Measurements from ENCODE around the gene RHOB. TPM values are rescaled to one million over a fixed set of nuclear protein-coding genes. Genes with fewer than 3 reads are reported as not detected.

Gene RHOB
- total RNA-seq, 1 donor, result 161 TPM

- H3K79me2 ChIP-seq (ENCODE audit: insufficient read depth, low read length), result no peaks in the 10 kb centered on the region
- H3K4me1 ChIP-seq (ENCODE audit: insufficient read depth, low read length), result no peaks in the 10 kb centered on the region
- H2AFZ ChIP-seq (ENCODE audit: low read length), result no peak overlapping the region
- no peaks in the 10 kb centered on the region for H3K27me3 ChIP-seq (ENCODE audit: insufficient read depth, low read length)
- H3K9me3 ChIP-seq (ENCODE audit: low read depth, low read length), result no peaks in the 10 kb centered on the region
- H3K36me3 ChIP-seq (ENCODE audit: insufficient read depth, low read length), result no peaks in the 10 kb centered on the region
- TF ChIP-seq, protein P1, sequence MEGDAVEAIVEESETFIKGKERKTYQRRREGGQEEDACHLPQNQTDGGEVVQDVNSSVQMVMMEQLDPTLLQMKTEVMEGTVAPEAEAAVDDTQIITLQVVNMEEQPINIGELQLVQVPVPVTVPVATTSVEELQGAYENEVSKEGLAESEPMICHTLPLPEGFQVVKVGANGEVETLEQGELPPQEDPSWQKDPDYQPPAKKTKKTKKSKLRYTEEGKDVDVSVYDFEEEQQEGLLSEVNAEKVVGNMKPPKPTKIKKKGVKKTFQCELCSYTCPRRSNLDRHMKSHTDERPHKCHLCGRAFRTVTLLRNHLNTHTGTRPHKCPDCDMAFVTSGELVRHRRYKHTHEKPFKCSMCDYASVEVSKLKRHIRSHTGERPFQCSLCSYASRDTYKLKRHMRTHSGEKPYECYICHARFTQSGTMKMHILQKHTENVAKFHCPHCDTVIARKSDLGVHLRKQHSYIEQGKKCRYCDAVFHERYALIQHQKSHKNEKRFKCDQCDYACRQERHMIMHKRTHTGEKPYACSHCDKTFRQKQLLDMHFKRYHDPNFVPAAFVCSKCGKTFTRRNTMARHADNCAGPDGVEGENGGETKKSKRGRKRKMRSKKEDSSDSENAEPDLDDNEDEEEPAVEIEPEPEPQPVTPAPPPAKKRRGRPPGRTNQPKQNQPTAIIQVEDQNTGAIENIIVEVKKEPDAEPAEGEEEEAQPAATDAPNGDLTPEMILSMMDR (IDR thresholded peaks at IDR 0.05; ENCODE audit: extremely low read depth, low read depth, low read length), result no peak
- H3K4me3 ChIP-seq (ENCODE audit: insufficient read depth, low read length), result no peak overlapping the region
- no peak overlapping the region for H3K27ac ChIP-seq (ENCODE audit: low read depth, low read length)
- no peak overlapping the region for H3K4me2 ChIP-seq (ENCODE audit: insufficient read depth, low read length)
- DNase-seq (ENCODE audit: insufficient read length, low spot score, missing footprints), result no peak
- H4K20me1 ChIP-seq (ENCODE audit: insufficient read depth, low read length), result no peaks in the 10 kb centered on the region
These were observed 21.1 kb downstream of the RHOB start for GRCh38 chr2:20467789-20468548.

DNA sequence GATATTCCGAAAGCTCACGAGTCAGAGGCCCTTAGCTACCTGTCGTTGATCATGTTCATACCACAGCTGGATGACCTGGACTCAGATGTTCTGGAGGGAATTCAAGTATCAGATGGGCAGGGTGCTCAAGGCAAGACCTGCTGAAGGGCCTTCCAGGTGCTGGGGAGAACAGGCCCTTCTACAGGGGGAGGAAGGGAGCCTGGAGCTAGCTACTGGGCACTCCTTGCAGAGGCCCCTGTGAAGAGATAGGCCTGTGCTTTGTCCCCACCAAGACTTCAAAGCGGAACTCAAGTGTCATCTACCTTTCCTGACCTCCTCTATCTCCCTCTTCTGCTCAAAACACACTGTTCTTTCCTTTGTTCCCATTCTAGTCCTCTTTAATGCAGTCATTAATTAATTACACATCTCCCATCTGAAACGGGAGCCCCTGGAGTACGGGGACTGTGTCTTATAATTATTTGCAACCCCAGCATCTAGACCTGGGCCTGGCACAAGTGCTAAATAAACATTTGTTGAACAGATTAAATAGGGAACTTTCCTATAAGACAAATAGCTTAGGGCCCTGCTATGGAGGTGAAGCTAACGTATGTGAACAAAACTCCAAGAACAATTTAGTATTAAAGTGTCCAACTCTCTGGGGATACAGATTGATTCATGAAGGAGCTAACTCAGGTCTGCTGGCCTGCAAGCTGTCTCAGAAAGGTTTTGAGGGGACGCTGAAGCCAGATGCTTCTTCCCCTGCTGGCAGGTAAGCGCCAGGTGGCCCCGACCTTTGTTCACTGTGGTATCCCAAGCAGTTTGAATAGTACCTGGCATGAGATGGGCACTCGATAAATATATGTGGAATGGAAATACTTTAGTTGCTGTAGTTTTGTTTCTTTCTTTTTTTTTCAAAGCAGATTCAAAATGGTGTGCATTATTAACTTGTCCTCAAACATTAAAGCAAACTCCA is 22.0 kb downstream of the RHOB start:
- Histone ChIP-seq H3K27me3 (ENCODE audit: insufficient read depth, low read length) (no peaks in the 10 kb centered on the region), H3K27ac (ENCODE audit: low read depth, low read length) (no peak overlapping the region), H3K4me2 (ENCODE audit: insufficient read depth, low read length) (no peak overlapping the region), H3K9me3 (ENCODE audit: low read depth, low read length) (no peaks in the 10 kb centered on the region), H3K4me1 (ENCODE audit: insufficient read depth, low read length) (no peaks in the 10 kb centered on the region), H3K36me3 (ENCODE audit: insufficient read depth, low read length) (no peaks in the 10 kb centered on the region), H4K20me1 (ENCODE audit: insufficient read depth, low read length) (no peaks in the 10 kb centered on the region), H3K4me3 (ENCODE audit: insufficient read depth, low read length) (no peak overlapping the region), H3K79me2 (ENCODE audit: insufficient read depth, low read length) (no peaks in the 10 kb centered on the region), H2AFZ (ENCODE audit: low read length) (no peak overlapping the region)
- DNase-seq (ENCODE audit: insufficient read length, low spot score, missing footprints), result no peak
- TF ChIP-seq, protein P1 (IDR thresholded peaks at IDR 0.05; ENCODE audit: extremely low read depth, low read depth, low read length), result no peak

GRCh38 chr2:20469595-20469994 is 22.7 kb downstream of the RHOB start:
- Histone ChIP-seq H3K36me3 (ENCODE audit: insufficient read depth, low read length) (no peaks in the 10 kb centered on the region), H2AFZ (ENCODE audit: low read length) (no peak overlapping the region), H3K79me2 (ENCODE audit: insufficient read depth, low read length) (no peaks in the 10 kb centered on the region), H3K4me1 (ENCODE audit: insufficient read depth, low read length) (peaks cover 4% of the 10 kb centered on the region), H3K27ac (ENCODE audit: low read depth, low read length) (no peak overlapping the region), H3K27me3 (ENCODE audit: insufficient read depth, low read length) (no peaks in the 10 kb centered on the region), H4K20me1 (ENCODE audit: insufficient read depth, low read length) (no peaks in the 10 kb centered on the region), H3K4me3 (ENCODE audit: insufficient read depth, low read length) (no peak overlapping the region), H3K9me3 (ENCODE audit: low read depth, low read length) (no peaks in the 10 kb centered on the region), H3K4me2 (ENCODE audit: insufficient read depth, low read length) (no peak overlapping the region)
- TF ChIP-seq, protein P1 (IDR thresholded peaks at IDR 0.05; ENCODE audit: extremely low read depth, low read depth, low read length), result no peak
- DNase-seq (ENCODE audit: insufficient read length, low spot score, missing footprints), result no peak

GRCh38 chr2:20470211-20470610 is 23.3 kb downstream of the RHOB start:
- Histone ChIP-seq H3K4me1 (ENCODE audit: insufficient read depth, low read length) (peaks cover 7% of the 10 kb centered on the region), H3K27ac (ENCODE audit: low read depth, low read length) (no peak overlapping the region), H3K79me2 (ENCODE audit: insufficient read depth, low read length) (no peaks in the 10 kb centered on the region), H3K27me3 (ENCODE audit: insufficient read depth, low read length) (no peaks in the 10 kb centered on the region), H3K4me3 (ENCODE audit: insufficient read depth, low read length) (no peak overlapping the region), H3K36me3 (ENCODE audit: insufficient read depth, low read length) (no peaks in the 10 kb centered on the region), H2AFZ (ENCODE audit: low read length) (no peak overlapping the region), H4K20me1 (ENCODE audit: insufficient read depth, low read length) (no peaks in the 10 kb centered on the region), H3K4me2 (ENCODE audit: insufficient read depth, low read length) (no peak overlapping the region), H3K9me3 (ENCODE audit: low read depth, low read length) (no peaks in the 10 kb centered on the region)
- no peak for DNase-seq (ENCODE audit: insufficient read length, low spot score, missing footprints)
- TF ChIP-seq, protein P1 (IDR thresholded peaks at IDR 0.05; ENCODE audit: extremely low read depth, low read depth, low read length), result no peak
